Activated CD4-positive, alpha-beta memory T cell treated with anti-CD3 and anti-CD28 coated beads, Interleukin-2, amount 10 ng/mL, durations not matched to agents 7 days and 5 days (primary cell): Measurements from ENCODE around the gene PRC1. TPM values are rescaled to one million over a fixed set of nuclear protein-coding genes. Genes with fewer than 3 reads are reported as not detected.

Experiments used
- CTCF ChIA-PET: fragments of 350-600 bp; sonication (Branson Sonifier 250); formaldehyde crosslinking; loops from one replicate; lab custom pipeline; 2021; ENCODE audit warnings: antibody characterized with exemption, inconsistent platforms; lab: Charles Lee
- POLR2A ChIA-PET: fragments of 350-600 bp; sonication (Branson Sonifier 250); formaldehyde crosslinking; loops from one replicate; lab custom pipeline; 2021; ENCODE audit warnings: antibody characterized with exemption; lab: Charles Lee
- DNase-seq: peaks from one replicate; pipeline ENCODE4 v3.0.0-alpha.2; 2020
- H3K27ac Mint-ChIP-seq: one replicate; pipeline ENCODE4 v1.8.0; 2021; ENCODE audit warnings: mild to moderate bottlenecking, mixed read lengths
- H3K27me3 Mint-ChIP-seq: one replicate; pipeline ENCODE4 v1.8.0; 2021; ENCODE audit warnings: mixed read lengths
- H3K36me3 Mint-ChIP-seq: one replicate; pipeline ENCODE4 v1.8.0; 2021; ENCODE audit warnings: low read depth, mixed read lengths
- H3K4me1 Mint-ChIP-seq: one replicate; pipeline ENCODE4 v1.8.0; 2021; ENCODE audit warnings: mixed read lengths
- H3K4me3 Mint-ChIP-seq: one replicate; pipeline ENCODE4 v1.8.0; 2021; ENCODE audit warnings: mild to moderate bottlenecking, mixed read lengths
- H3K9me3 Mint-ChIP-seq: one replicate; pipeline ENCODE4 v1.8.0; 2021; ENCODE audit warnings: mixed read lengths
- total RNA-seq, 2 experiments: library from RNA; stranded (reverse); gene quantifications; one replicate each; pipeline ENCODE4 v1.2.3, GENCODE V29; 2021

PRC1 gene
- total RNA-seq, 2 experiments from 2014 or later = 158 to 167 TPM

DNA sequence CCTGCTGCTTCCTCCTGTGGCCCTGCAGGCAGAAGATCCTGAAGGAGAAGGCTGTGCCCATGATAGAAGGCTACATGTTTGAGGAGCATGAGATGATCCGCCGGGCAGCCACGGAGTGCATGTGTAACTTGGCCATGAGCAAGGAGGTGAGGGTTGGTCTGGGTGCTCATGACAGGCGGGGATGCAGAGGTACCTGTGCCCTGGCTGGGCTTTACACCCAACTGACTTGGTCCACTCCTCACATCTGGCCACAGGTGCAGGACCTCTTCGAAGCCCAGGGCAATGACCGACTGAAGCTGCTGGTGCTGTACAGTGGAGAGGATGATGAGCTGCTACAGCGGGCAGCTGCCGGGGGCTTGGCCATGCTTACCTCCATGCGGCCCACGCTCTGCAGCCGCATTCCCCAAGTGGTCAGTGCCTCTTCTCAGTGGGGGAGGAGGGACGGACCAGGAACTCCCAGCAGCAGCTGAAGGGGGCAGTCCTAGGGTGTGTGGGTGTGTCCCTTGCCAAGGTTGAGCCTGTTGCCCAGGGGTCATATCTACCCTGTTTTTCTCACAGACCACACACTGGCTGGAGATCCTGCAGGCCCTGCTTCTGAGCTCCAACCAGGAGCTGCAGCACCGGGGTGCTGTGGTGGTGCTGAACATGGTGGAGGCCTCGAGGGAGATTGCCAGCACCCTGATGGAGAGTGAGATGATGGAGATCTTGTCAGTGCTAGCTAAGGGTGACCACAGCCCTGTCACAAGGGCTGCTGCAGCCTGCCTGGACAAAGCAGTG lies 41.2 kb downstream of the PRC1 start:
- Mint-ChIP-seq H3K27me3 (no peaks in the 10 kb centered on the region), H3K4me1 (peaks cover 29% of the 10 kb centered on the region), H3K9me3 (no peaks in the 10 kb centered on the region), H3K4me3 (no peak overlapping the region), H3K27ac (peak overlapping the region; percentile 18), H3K36me3 (peaks cover 54% of the 10 kb centered on the region)
- ChIA-PET CTCF (interaction anchor here (1.2 to 12.0 kb wide), 2 partner anchors 20 to 80 kb away, joined by 3 to 167 read pairs; partner anchors contain the start of genes HDDC3 and UNC45A), POLR2A (interaction anchor here (0.6 to 10.6 kb wide), 5 partner anchors 8 to 40 kb away, joined by 3 to 198 read pairs (median 10); partner anchors contain the start of genes HDDC3 and UNC45A)
- DNase-seq = no peak

DNA sequence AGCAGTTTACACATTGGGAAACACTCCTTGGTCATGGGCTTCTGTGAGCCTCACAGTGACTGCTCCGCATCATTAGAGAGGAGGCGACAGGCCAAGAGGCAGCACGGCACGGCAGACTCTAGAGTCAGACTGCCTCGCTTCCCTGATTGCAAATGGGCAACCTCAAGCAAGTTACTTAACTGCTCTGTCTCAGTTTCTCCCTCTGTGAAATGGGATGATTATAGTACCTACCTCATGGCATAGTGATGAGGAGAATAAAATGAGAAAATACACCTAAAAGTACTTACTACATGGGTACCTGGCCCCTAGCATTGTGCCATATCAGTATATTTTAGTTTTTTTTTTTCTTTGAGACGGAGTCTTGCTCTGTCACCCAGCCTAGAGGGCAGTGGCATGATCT lies 43.7 kb downstream of the PRC1 start:
- Mint-ChIP-seq H3K27me3 (no peaks in the 10 kb centered on the region), H3K9me3 (no peaks in the 10 kb centered on the region), H3K4me3 (no peak overlapping the region), H3K4me1 (peaks cover 16% of the 10 kb centered on the region), H3K36me3 (peaks cover 60% of the 10 kb centered on the region), H3K27ac (no peak overlapping the region)
- CTCF ChIA-PET = interaction anchor here (2.0 to 12.0 kb wide), 2 partner anchors 15 to 17 kb away, joined by 7 to 167 read pairs; partner anchors contain the start of genes HDDC3 and UNC45A
- no peak for DNase-seq
- POLR2A ChIA-PET = no interaction called here

DNA sequence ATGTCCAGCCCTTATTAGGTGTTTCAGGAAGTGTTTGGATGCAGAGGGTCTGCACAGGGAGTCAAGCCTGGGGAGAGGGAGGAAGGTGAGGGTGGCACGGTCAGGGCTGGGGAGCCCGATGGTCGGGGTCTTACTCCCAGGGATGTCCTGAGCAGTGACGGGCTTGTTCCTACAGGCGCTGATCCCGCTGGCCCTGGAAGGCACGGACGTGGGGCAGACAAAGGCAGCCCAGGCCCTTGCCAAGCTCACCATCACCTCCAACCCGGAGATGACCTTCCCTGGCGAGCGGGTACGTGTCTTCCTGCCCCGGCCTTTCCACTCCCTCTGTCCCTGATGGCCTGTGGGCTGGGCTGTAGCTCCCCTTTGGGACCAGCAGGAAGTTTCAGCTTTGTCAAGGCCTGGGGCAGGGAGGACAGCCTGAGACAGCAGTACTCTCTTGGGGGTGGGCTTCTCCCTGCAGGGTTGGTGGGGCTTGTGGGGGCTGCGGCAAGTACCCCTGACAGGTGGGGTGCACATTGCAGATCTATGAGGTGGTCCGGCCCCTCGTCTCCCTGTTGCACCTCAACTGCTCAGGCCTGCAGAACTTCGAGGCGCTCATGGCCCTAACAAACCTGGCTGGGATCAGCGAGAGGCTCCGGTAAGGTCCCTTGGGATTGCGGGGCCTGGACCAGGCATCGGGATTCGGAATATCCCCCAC lies 44.2 kb downstream of the PRC1 start:
- POLR2A ChIA-PET = interaction anchor here (1.0 kb wide), 1 partner anchor 15 kb away, joined by 4 read pairs; the partner anchor contains the start of gene UNC45A

DNA sequence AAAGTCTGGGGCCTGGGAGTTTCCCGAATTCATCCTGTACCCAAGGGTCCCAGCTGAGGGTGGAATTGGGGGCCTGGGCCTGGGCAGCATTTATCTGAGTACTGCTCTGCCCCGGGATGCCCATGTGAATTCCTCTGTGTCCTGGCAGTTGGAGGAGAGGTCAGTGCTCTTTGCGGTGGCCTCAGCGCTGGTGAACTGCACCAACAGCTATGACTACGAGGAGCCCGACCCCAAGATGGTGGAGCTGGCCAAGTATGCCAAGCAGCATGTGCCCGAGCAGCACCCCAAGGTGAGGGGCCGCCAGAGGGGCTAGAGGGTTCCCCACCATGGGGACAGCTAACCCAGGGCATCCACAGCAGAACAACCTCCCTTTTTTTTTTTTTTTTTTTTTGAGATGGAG lies 45.8 kb downstream of the PRC1 start:
- CTCF ChIA-PET = interaction anchor here (0.9 to 2.1 kb wide), 3 partner anchors 13 to 18 kb away, joined by 3 to 7 read pairs (median 5); partner anchors contain the start of genes HDDC3 and UNC45A
- no peaks in the 10 kb centered on the region for H3K9me3 Mint-ChIP-seq
- H3K27ac Mint-ChIP-seq = no peak overlapping the region
- H3K27me3 Mint-ChIP-seq = no peaks in the 10 kb centered on the region
- H3K4me3 Mint-ChIP-seq = no peak overlapping the region
- peaks cover 64% of the 10 kb centered on the region for H3K36me3 Mint-ChIP-seq
- no peak for DNase-seq
- POLR2A ChIA-PET = interaction anchor here (0.7 to 3.5 kb wide), 5 partner anchors 9 to 16 kb away, joined by 4 to 16 read pairs (median 5); partner anchors contain the start of genes HDDC3 and UNC45A
- peaks cover 5% of the 10 kb centered on the region for H3K4me1 Mint-ChIP-seq

More for the DNA sequence above, 44.2 kb downstream of the PRC1 start:
- CTCF ChIA-PET = interaction anchor here (2.0 to 2.1 kb wide), 2 partner anchors 15 to 18 kb away, joined by 5 to 7 read pairs; partner anchors contain the start of genes HDDC3 and UNC45A
- Mint-ChIP-seq H3K4me1 (peaks cover 15% of the 10 kb centered on the region), H3K9me3 (no peaks in the 10 kb centered on the region), H3K27ac (no peak overlapping the region), H3K4me3 (no peak overlapping the region), H3K36me3 (peaks cover 61% of the 10 kb centered on the region), H3K27me3 (no peaks in the 10 kb centered on the region)
- no peak for DNase-seq

DNA sequence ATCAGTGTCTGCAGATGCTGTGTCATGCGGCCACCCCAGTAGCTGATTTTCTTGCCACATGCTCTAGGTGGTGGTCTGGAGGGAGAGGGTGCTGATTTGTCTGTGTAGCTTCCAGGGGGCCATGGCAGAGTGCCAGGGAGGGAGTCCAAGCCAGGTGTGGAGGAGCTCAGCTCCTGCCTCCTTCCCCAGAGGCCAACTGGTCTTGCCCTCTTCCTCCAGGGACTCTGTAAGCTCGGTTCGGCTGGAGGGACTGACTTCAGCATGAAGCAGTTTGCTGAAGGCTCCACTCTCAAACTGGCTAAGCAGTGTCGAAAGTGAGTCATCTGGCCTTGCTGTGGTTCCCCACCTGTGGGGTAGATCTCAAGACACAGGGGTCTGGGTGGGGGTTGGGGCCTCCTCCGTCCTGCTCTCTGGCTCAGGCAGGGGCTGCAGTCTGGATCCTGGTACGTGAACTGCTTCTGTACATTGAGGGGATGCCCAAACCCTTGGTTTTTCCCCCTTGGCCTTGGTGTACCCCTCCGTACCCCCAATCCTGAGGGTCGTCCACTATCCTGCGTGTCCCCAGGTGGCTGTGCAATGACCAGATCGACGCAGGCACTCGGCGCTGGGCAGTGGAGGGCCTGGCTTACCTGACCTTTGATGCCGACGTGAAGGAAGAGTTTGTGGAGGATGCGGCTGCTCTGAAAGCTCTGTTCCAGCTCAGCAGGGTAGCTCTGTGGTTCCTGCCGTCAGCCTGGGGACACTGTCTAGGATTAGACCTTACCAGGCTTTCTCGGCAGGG lies 46.6 kb downstream of the PRC1 start:
- no peak overlapping the region for H3K4me3 Mint-ChIP-seq
- H3K27ac Mint-ChIP-seq = no peak overlapping the region
- H3K9me3 Mint-ChIP-seq = no peaks in the 10 kb centered on the region
- peaks cover 3% of the 10 kb centered on the region for H3K4me1 Mint-ChIP-seq
- no peak for DNase-seq
- POLR2A ChIA-PET = interaction anchor here (1.0 to 3.5 kb wide), 4 partner anchors 9 to 15 kb away, joined by 3 to 16 read pairs (median 7); partner anchors contain the start of genes HDDC3 and UNC45A
- no peaks in the 10 kb centered on the region for H3K27me3 Mint-ChIP-seq
- peaks cover 60% of the 10 kb centered on the region for H3K36me3 Mint-ChIP-seq
- CTCF ChIA-PET = interaction anchor here (0.9 to 2.1 kb wide), 4 partner anchors 9 to 17 kb away, joined by 3 to 12 read pairs (median 4); partner anchors contain the start of gene HDDC3

DNA sequence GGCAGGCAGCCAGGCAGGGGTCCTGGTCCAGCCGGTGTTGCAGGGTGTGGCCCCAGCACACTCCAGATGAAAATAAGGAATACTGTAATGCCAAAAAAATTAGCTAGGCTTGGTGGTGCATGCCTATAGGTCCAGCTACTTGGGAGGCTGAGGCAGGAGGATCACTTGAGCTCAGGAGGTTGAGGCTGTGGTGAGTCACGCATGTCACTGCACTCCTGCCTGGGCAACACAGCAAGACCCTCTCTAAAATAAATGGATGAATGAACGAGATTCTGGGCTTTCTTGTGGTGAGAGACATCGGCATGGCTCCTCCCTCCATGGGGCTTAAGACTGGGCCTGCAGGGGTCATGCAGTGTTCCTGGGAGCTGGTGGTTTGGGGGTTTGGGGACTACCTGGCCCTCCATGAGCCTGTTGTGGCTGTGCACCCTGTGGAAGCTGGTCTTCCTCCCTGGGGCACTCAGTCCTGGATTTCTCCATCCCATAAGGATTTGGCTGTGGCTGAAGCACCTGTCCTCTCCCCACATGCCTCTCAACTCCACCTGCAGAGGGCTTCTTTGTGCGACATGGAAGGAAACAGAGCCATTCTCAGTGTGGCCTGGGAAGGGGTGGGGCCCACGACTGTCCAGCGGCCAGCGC lies 47.3 kb downstream of the PRC1 start:
- Mint-ChIP-seq H3K4me3 (no peak overlapping the region), H3K27me3 (no peaks in the 10 kb centered on the region), H3K4me1 (peaks cover 3% of the 10 kb centered on the region), H3K27ac (no peak overlapping the region), H3K9me3 (no peaks in the 10 kb centered on the region), H3K36me3 (peaks cover 59% of the 10 kb centered on the region)
- DNase-seq = no peak
- CTCF ChIA-PET = interaction anchor here (1.1 to 2.0 kb wide), 3 partner anchors 9 to 325 kb away, joined by 4 to 12 read pairs (median 5); partner anchors contain the start of gene HDDC3
- POLR2A ChIA-PET = interaction anchor here (0.6 to 3.5 kb wide), 5 partner anchors 8 to 17 kb away, joined by 3 to 16 read pairs (median 5); partner anchors contain the start of genes HDDC3, RCCD1 and UNC45A

DNA sequence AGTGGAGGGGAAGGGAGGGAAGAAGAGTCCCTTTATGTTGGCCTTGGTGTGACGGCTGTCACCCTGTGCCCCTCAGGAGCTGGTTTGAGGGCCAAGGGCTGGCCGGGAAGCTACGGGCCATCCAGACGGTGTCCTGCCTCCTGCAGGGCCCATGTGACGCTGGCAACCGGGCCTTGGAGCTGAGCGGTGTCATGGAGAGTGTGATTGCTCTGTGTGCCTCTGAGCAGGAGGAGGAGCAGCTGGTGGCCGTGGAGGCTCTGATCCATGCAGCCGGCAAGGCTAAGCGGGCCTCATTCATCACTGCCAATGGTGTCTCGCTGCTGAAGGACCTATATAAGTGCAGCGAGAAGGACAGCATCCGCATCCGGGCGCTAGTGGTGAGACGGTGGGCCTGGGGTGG lies 47.8 kb downstream of the PRC1 start:
- peaks cover 3% of the 10 kb centered on the region for H3K4me1 Mint-ChIP-seq
- ChIA-PET POLR2A (interaction anchor here (0.6 to 3.5 kb wide), 4 partner anchors 8 to 16 kb away, joined by 3 to 16 read pairs (median 4); partner anchors contain the start of genes RCCD1 and UNC45A), CTCF (interaction anchor here (1.8 to 2.0 kb wide), 2 partner anchors 10 to 325 kb away, joined by 5 to 12 read pairs; no protein-coding TSS in a partner anchor)
- no peak for DNase-seq
- H3K27ac Mint-ChIP-seq = no peak overlapping the region
- no peak overlapping the region for H3K4me3 Mint-ChIP-seq
- no peaks in the 10 kb centered on the region for H3K9me3 Mint-ChIP-seq
- H3K27me3 Mint-ChIP-seq = no peaks in the 10 kb centered on the region
- peaks cover 54% of the 10 kb centered on the region for H3K36me3 Mint-ChIP-seq

DNA sequence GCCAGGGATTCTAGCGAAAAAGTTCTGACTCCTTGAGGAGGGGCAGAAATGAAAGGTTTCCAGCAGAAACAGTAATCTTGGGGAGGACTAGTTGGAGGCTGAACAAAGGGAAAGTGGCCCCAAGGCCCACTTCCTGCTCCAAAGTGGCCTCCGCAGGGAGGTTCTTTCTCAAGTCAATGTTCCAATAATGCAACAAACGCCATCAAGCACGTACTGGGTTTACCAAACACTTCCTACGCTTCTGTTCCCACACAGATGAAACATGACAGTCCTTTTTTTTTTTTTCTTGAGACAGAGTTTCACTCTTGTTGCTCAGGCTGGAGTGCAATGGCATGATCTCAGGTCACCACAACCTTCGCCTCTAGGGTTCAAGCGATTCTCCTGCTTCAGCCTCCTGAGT lies 49.2 kb downstream of the PRC1 start:
- ChIA-PET POLR2A (interaction anchor here (0.9 to 1.9 kb wide), 2 partner anchors 9 kb away, joined by 4 to 10 read pairs; partner anchors contain the start of genes RCCD1 and UNC45A), CTCF (interaction anchor here (3.4 kb wide), 1 partner anchor 11 kb away, joined by 28 read pairs; the partner anchor contains the start of genes HDDC3 and UNC45A)
- no peak for DNase-seq
- no peak overlapping the region for H3K4me3 Mint-ChIP-seq
- no peaks in the 10 kb centered on the region for H3K9me3 Mint-ChIP-seq
- H3K27me3 Mint-ChIP-seq = no peaks in the 10 kb centered on the region
- H3K27ac Mint-ChIP-seq = no peak overlapping the region
- peaks cover 60% of the 10 kb centered on the region for H3K36me3 Mint-ChIP-seq
- peaks cover 3% of the 10 kb centered on the region for H3K4me1 Mint-ChIP-seq

DNA sequence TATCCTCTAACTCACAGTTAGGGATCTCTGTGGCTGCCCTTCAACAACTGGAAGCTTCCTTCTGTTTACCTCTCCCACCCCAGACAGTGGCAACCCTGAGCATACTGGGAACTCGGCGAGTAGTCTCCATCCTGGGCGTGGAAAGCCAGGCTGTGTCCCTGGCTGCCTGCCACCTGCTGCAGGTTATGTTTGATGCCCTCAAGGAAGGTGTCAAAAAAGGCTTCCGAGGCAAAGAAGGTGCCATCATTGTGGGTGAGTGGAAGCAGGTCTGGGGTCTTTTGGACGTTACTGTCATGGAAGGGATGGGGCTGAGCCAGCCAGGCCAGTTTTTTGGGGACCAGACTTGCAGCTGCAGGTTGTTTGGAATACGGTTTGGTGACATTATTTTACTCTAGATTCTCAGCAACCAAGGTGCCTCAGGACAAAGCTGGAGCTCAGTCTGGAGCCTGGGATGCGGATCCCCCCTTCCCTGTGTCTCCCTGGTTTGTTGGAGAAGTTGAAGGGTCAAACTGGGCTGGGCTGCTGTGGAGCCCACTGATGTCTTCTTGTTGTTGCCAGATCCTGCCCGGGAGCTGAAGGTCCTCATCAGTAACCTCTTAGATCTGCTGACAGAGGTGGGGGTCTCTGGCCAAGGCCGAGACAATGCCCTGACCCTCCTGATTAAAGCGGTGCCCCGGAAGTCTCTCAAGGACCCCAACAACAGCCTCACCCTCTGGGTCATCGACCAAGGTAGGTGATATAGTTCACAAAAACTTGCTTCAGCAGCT lies 51.8 kb downstream of the PRC1 start:
- ChIA-PET POLR2A (interaction anchor here (1.7 to 1.9 kb wide), 2 partner anchors 7 to 12 kb away, joined by 6 to 8 read pairs; partner anchors contain the start of genes RCCD1 and UNC45A), CTCF (interaction anchor here (1.3 to 3.4 kb wide), 3 partner anchors 9 to 91 kb away, joined by 3 to 28 read pairs (median 9); partner anchors contain the start of genes HDDC3, RCCD1 and UNC45A)
- Mint-ChIP-seq H3K4me1 (no peaks in the 10 kb centered on the region), H3K27me3 (no peaks in the 10 kb centered on the region), H3K9me3 (no peaks in the 10 kb centered on the region), H3K4me3 (no peak overlapping the region), H3K27ac (no peak overlapping the region), H3K36me3 (peaks cover 55% of the 10 kb centered on the region)
- DNase-seq = no peak

DNA sequence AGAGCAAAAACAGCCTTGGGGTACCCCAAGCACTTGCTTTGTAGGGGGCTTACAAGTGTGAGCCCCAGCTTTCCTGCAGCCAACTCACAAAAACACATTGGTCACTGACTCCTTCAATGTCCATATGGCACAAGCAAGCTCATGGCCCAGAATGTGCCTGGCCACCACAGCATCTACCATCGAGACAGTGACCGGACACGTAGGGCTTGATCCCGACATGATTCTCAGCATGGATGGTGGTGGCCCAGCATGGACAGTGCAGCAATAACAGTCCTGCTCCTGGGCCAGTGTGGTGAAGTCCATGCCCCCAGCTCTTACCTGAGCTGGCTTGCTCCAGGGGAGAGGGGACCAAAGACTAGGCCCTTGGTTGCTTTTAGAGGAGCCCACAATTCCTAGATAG lies 53.3 kb downstream of the PRC1 start:
- ChIA-PET POLR2A (interaction anchor here (2.3 kb wide), 1 partner anchor 10 kb away, joined by 6 read pairs; no protein-coding TSS in a partner anchor), CTCF (interaction anchor here (1.5 to 2.3 kb wide), 2 partner anchors 9 to 15 kb away, joined by 6 to 9 read pairs; partner anchors contain the start of genes HDDC3 and RCCD1)
- Mint-ChIP-seq H3K36me3 (peaks cover 57% of the 10 kb centered on the region), H3K27me3 (no peaks in the 10 kb centered on the region), H3K4me3 (no peak overlapping the region), H3K9me3 (no peaks in the 10 kb centered on the region), H3K4me1 (peaks cover 11% of the 10 kb centered on the region), H3K27ac (no peak overlapping the region)
- no peak for DNase-seq
